Body of pancreas (tissue), 4 donors: Measurements from ENCODE around the gene GRK6. TPM values are rescaled to one million over a fixed set of nuclear protein-coding genes. Genes with fewer than 3 reads are reported as not detected.

Experiments
- ATAC-seq: fragments of 150-250 bp; one replicate; pipeline ENCODE4 v1.9.1; 2016
- DNase-seq, 4 donors: peaks; one replicate each; pipeline ENCODE4 v3.0.0-alpha.2; 2019
- H3K27ac ChIP-seq, 4 donors: fragments of 200-600 bp; sonication (generic); 1 replicate in 3 of 4; 2 replicates in 1 of 4; pipeline versions ENCODE4 v1.5.1 to v1.6.1; 2016 to 2019; ENCODE audit warnings: mild to moderate bottlenecking in 1 of 4, mixed read lengths in 1 of 4, moderate library complexity in 1 of 4
- H3K27me3 ChIP-seq, 2 donors: fragments of 200-600 bp; sonication (generic); one replicate each; pipeline ENCODE4 v1.6.0; 2016; ENCODE audit warnings: mild to moderate bottlenecking in 1 of 2
- H3K36me3 ChIP-seq, 2 donors: fragments of 200-600 bp; sonication (generic); replicated peaks in 1 of 2; 2 replicates each; pipeline ENCODE4 v1.5.1; 2016; ENCODE audit warnings: low read depth in 2 of 2; ENCODE audit not compliant: insufficient read depth in 1 of 2
- H3K4me1 ChIP-seq: fragments of 200-600 bp; sonication (generic); one replicate; pipeline ENCODE4 v1.6.0; 2016
- H3K4me3 ChIP-seq, 2 donors: fragments of 200-600 bp; sonication (generic); 1 replicate in 1 of 2; 2 replicates in 1 of 2; pipeline ENCODE4 v1.5.1; 2016 to 2019
- H3K9me3 ChIP-seq, 3 donors: fragments of 200-600 bp; sonication (generic); 1 replicate in 2 of 3; 2 replicates in 1 of 3; pipeline ENCODE4 v1.5.1; 2016
- POLR2A ChIP-seq, 3 donors: fragments of 450-650 bp; IDR thresholded peaks; one replicate each; pipeline ENCODE4 v1.6.1; 2016; ENCODE audit warnings: antibody characterized with exemption in 3 of 3, mild to moderate bottlenecking in 2 of 3
- WGBS, 2 donors: methylation state at CpG; one replicate each; pipeline ENCODE4 v1.1.5; 2017; 5-methylcytosine and 5-hydroxymethylcytosine counted together
- intact Hi-C: fragments of 100-400 bp; cut with DNase I; formaldehyde crosslinking; loops from one replicate; pipeline ENCODE4 v1.15.1; 2023
- total RNA-seq, 2 donors: library from RNA; depleted of rRNA; stranded (reverse); fragments of >200 nt; gene quantifications; one replicate each; pipeline ENCODE4 v1.1.0, GENCODE V29; 2016
- TF ChIP-seq, protein P1 (sequence below), 7 experiments: fragments of 450-650 bp in 4 of 7; fragments of 200-600 bp in 3 of 7; sonication (generic) in 3 of 7; IDR thresholded peaks; one replicate each; pipeline ENCODE4 v1.5.1; 2016 to 2019; ENCODE audit warnings: antibody characterized with exemption in 7 of 7

The GRK6 gene
- total RNA-seq, 2 donors from 2014 or later: 13.7 to 20.8 TPM

DNA sequence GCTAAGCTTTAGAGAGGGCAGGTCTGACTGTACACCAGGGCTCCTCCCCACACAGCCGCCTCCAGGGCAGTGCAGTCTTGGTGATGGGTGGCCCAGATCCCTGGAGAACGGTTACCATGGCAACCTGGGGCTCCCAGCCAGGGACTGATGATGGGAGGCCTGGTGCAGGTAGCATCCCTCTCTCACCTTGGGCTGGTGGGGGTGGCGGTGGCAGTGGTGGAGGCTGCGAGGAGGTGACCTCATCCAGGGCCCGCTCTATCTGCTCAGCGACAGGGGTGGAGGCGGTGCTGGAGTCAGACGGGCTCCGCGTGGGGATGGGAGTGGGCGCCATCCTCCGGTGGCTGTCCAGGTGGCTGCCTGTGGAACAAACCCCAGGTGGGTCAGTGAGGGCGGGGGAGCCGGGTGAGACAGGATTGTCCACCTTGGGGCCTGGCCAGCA lies 32.5 kb downstream of the GRK6 start:
- intact Hi-C loops: no loop called here
- DNase-seq (no peak), ATAC-seq (no peak)
- Histone ChIP-seq H3K4me3 (no peak overlapping the region), H3K4me1 (peaks cover 16% of the 10 kb centered on the region), H3K27me3 (no peaks in the 10 kb centered on the region), H3K9me3 (no peaks in the 10 kb centered on the region), H3K36me3 (no peaks in the 10 kb centered on the region), H3K27ac (no peak overlapping the region)
- WGBS, 2 donors: 89 to 100% methylated on average over 2 to 14 of the region's 14 CpGs
- TF ChIP-seq, protein P1, sequence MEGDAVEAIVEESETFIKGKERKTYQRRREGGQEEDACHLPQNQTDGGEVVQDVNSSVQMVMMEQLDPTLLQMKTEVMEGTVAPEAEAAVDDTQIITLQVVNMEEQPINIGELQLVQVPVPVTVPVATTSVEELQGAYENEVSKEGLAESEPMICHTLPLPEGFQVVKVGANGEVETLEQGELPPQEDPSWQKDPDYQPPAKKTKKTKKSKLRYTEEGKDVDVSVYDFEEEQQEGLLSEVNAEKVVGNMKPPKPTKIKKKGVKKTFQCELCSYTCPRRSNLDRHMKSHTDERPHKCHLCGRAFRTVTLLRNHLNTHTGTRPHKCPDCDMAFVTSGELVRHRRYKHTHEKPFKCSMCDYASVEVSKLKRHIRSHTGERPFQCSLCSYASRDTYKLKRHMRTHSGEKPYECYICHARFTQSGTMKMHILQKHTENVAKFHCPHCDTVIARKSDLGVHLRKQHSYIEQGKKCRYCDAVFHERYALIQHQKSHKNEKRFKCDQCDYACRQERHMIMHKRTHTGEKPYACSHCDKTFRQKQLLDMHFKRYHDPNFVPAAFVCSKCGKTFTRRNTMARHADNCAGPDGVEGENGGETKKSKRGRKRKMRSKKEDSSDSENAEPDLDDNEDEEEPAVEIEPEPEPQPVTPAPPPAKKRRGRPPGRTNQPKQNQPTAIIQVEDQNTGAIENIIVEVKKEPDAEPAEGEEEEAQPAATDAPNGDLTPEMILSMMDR (IDR thresholded peaks at IDR 0.05): no peak
- TF ChIP-seq POLR2A (IDR thresholded peaks at IDR 0.05): no peak

DNA sequence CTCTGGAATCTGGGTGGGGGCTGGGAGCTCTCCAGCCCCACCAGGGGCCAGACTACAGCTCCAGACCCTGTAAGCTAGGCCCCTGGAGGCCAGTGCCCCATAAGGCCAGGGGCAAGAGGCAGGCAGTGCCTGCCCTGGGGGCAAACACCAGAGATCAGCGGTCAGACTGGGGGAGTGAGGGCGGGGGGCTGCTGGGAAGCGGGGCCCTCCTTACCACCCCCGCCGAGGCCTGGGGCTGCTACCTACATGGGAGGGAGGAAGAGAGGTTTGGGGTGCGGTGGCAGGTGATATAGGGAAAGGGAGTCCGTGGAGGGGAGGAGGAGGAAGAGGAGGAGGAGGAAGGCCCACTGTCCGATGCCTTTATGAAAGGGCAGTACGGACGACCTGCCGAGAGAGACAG lies 32.9 kb downstream of the GRK6 start:
- Histone ChIP-seq H3K27me3 (no peaks in the 10 kb centered on the region), H3K4me1 (peaks cover 12% of the 10 kb centered on the region), H3K36me3 (no peaks in the 10 kb centered on the region), H3K27ac (no peak overlapping the region), H3K4me3 (no peak overlapping the region), H3K9me3 (no peaks in the 10 kb centered on the region)
- WGBS, 2 donors: 83 to 85% methylated on average over 10 to 11 of the region's 11 CpGs
- no peak for DNase-seq
- no peak for ATAC-seq
- intact Hi-C loops: no loop called here
- TF ChIP-seq, protein P1 (IDR thresholded peaks at IDR 0.05): no peak
- no peak for TF ChIP-seq POLR2A (IDR thresholded peaks at IDR 0.05)

DNA sequence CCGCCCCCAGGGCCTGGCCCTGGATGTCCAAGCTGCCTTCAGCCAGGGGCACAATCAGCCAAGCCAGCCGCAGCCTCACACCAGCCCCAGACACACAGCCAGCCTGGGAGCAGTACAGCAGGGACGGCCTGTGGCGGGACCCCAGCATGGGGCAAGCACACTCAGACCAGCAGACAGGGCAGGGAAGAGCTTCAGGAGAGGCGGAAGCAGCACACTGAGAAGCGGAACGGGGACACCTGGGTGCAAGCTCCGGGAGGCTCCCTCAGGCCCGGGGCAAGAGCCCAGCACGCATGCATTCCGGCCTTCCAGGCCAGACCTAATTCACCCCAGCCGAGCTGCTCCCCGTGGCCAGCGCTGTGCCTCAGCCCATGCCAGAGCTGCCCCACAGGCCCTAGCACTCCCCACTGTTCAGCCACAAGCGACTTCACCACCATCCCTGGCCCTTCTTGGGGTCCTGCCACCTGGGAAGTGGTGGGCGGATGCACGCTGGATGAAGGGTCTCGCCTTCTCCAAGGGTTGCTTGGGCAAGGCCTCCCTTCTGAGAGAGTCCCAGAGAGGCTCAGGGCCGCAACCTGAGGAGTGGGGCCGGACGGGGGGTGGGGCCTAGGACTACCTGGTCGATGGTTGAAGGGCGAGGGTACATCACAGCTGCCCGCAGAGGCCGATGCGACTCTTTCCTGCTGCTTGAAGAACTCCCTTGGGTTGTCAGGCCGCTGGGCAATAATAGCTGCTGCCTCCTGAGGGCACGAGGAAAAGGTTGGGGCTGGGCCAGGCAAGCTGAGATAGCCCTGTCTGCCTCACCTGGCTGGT lies 33.5 kb downstream of the GRK6 start:
- WGBS, 2 donors: 92 to 93% methylated on average over 13 to 23 of the region's 28 CpGs
- ATAC-seq (no peak), DNase-seq (no peak)
- Histone ChIP-seq H3K36me3 (no peaks in the 10 kb centered on the region), H3K9me3 (no peaks in the 10 kb centered on the region), H3K27me3 (no peaks in the 10 kb centered on the region), H3K27ac (no peak overlapping the region), H3K4me3 (no peak overlapping the region), H3K4me1 (peaks cover 8% of the 10 kb centered on the region)
- TF ChIP-seq, protein P1 (IDR thresholded peaks at IDR 0.05): no peak
- intact Hi-C loops: no loop called here

DNA sequence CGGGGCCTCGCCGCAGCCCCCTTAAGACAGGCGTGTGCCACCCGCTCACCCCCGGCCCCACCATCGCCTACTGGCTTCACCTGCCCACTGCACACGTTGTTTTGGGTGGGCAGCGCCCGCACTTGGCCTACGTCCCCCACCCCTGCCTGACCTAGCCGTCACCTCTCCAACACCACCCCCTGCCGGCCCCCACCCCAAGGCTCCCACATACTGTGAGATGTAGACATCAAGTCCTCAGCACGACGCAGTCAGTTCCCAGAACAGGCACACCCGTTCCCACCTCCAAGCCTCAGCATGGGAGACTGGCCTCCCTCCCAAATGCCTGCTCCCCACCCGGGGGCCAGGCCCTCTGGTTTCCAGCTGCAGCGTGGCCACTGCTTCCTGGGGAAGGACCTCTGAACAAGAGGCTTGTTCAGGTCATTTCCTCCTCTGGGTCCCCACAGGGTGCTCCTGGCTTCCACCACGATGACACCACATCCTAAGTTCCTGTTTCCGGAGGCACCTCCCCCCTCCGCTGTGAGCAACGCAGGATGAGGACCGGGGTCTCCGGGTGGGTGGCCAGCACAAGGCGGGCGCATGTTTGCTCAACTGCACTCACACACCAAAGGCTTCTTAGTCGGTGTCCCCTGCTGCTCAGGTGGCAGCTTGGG lies 35.7 kb downstream of the GRK6 start:
- no peaks in the 10 kb centered on the region for H3K9me3 ChIP-seq
- DNase-seq (no peak), ATAC-seq (no peak)
- no peaks in the 10 kb centered on the region for H3K4me1 ChIP-seq
- no peak for TF ChIP-seq POLR2A (IDR thresholded peaks at IDR 0.05)
- TF ChIP-seq, protein P1 (IDR thresholded peaks at IDR 0.05): no peak
- H3K27me3 ChIP-seq: no peaks in the 10 kb centered on the region
- no peak overlapping the region for H3K27ac ChIP-seq
- intact Hi-C loops: no loop called here
- H3K4me3 ChIP-seq: no peak overlapping the region
- no peaks in the 10 kb centered on the region for H3K36me3 ChIP-seq
- 73 to 84% methylated on average over 22 to 26 of the region's 27 CpGs for WGBS, 2 donors
